ENCODE results near the gene ATP1A4.
"Not testable (repeated sequence)": the region's sequence is repeated elsewhere in the genome, so short reads cannot be mapped to it uniquely, and the experiment has no call there.

- not testable (repeated sequence) for TF ChIP-seq CTCF (conservative IDR thresholded peaks at IDR 0.05 in 1 of 2, IDR thresholded peaks at IDR 0.05 in 1 of 2; ENCODE audit: low read depth in 1 of 2, low read length in 2 of 2); EZH2 (IDR thresholded peaks at IDR 0.05; ENCODE audit: low read length, missing control alignments)
Observed at GRCh38 chr1:160126342-160126741, 25.1 kb upstream of the ATP1A4 start.

All from fibroblast of lung (primary cell).